GM23248 (cell line): ENCODE measurements around the gene CNTNAP5. TPM values are rescaled to one million over a fixed set of nuclear protein-coding genes. Genes with fewer than 3 reads are reported as not detected.

Source experiments
- DNase-seq: peaks from one replicate; pipeline ENCODE4 v3.0.0-alpha.2; 2015
- H2AFZ ChIP-seq: fragments of 200-600 bp; sonication (generic); 2 replicates; pipeline ENCODE4 v1.6.1; 2016; ENCODE audit warnings: antibody characterized with exemption
- H3F3A ChIP-seq: fragments of 200-600 bp; sonication (generic); 2 replicates; pipeline ENCODE4 v1.6.1; 2016; ENCODE audit warnings: mild to moderate bottlenecking, antibody characterized with exemption, mixed run types; ENCODE audit not compliant: insufficient read depth
- H3K27ac ChIP-seq: fragments of 200-600 bp; sonication (generic); 2 replicates; pipeline ENCODE4 v1.5.1; 2016; ENCODE audit warnings: mild to moderate bottlenecking
- H3K27me3 ChIP-seq: fragments of 200-600 bp; sonication (generic); replicated peaks from 2 replicates; pipeline ENCODE4 v1.6.1; 2016; ENCODE audit warnings: mild to moderate bottlenecking; ENCODE audit not compliant: insufficient read depth
- H3K36me3 ChIP-seq: fragments of 200-600 bp; sonication (generic); 2 replicates; pipeline ENCODE4 v1.6.1; 2016; ENCODE audit warnings: low read depth, mild to moderate bottlenecking
- H3K4me1 ChIP-seq: fragments of 200-600 bp; sonication (generic); 2 replicates; pipeline ENCODE4 v1.6.1; 2016; ENCODE audit warnings: mild to moderate bottlenecking; ENCODE audit not compliant: insufficient read depth
- H3K4me2 ChIP-seq: fragments of 200-600 bp; sonication (generic); one replicate; pipeline ENCODE4 v1.6.1; 2016; ENCODE audit warnings: mild to moderate bottlenecking; ENCODE audit not compliant: unreplicated experiment
- H3K4me3 ChIP-seq: fragments of 200-600 bp; sonication (generic); 2 replicates; pipeline ENCODE4 v1.5.1; 2016; ENCODE audit warnings: mild to moderate bottlenecking
- H3K79me2 ChIP-seq: fragments of 200-600 bp; sonication (generic); 2 replicates; pipeline ENCODE4 v1.6.1; 2016; ENCODE audit warnings: mild to moderate bottlenecking; ENCODE audit not compliant: insufficient read depth
- H3K9ac ChIP-seq: fragments of 200-600 bp; sonication (generic); 2 replicates; pipeline ENCODE4 v1.6.1; 2016; ENCODE audit warnings: mild to moderate bottlenecking
- H3K9me2 ChIP-seq: fragments of 200-600 bp; sonication (generic); 2 replicates; pipeline ENCODE4 v1.6.1; 2016; ENCODE audit warnings: mixed run types, mild to moderate bottlenecking, moderate library complexity; ENCODE audit not compliant: insufficient read depth
- H3K9me3 ChIP-seq: fragments of 200-600 bp; sonication (generic); one replicate; pipeline ENCODE4 v1.6.1; 2017; ENCODE audit warnings: low read depth
- H4K20me1 ChIP-seq: fragments of 200-600 bp; sonication (generic); 2 replicates; pipeline ENCODE4 v1.6.0; 2016; ENCODE audit not compliant: insufficient read depth
- EZH2 ChIP-seq: fragments of 200-600 bp; sonication (generic); IDR thresholded peaks from 2 replicates; pipeline ENCODE4 v1.6.1; 2018; ENCODE audit warnings: antibody characterized with exemption, mild to moderate bottlenecking; ENCODE audit not compliant: insufficient read depth, poor library complexity, severe bottlenecking
- EZH2phosphoT487 ChIP-seq: fragments of 200-600 bp; sonication (generic); IDR thresholded peaks from 2 replicates; pipeline ENCODE4 v1.6.1; 2018; ENCODE audit warnings: antibody characterized with exemption, moderate library complexity, mild to moderate bottlenecking, low read depth; ENCODE audit not compliant: insufficient read depth
- WGBS, 2 experiments: methylation state at CpG; one replicate each; pipeline ENCODE4 v1.1.6; 2015 to 2017; ENCODE audit warnings: low lambda C conversion rate in 2 of 2, low coverage in 1 of 2; ENCODE audit errors: missing lambda C conversion rate in 2 of 2; 5-methylcytosine and 5-hydroxymethylcytosine counted together
- in situ Hi-C: fragments of 300-500 bp; cut with MboI; formaldehyde crosslinking; loops from 2 replicates; pipeline ENCODE4 v1.15.0; 2020
- polyA plus RNA-seq: library from polyadenylated mRNA; unstranded; fragments of >200 nt; fragmentation: Nextera tagmentation; extraction: Ambion mirVana; gene quantifications from 2 replicates; pipeline ENCODE4 v1.2.1, GENCODE V29; 2016
- total RNA-seq: library from RNA; depleted of rRNA; stranded (reverse); fragments of >200 nt; shearing (Covaris generic); gene quantifications from 2 replicates; pipeline ENCODE4 v1.2.3, GENCODE V29; 2014

CNTNAP5 gene
- total and polyA plus RNA-seq, 2 experiments from 2014 or later: not detected

GRCh38 chr2:124335058-124335457 lies 310.0 kb downstream of the CNTNAP5 start:
- Histone ChIP-seq H4K20me1 (no peaks in the 10 kb centered on the region), H3K9me3 (no peaks in the 10 kb centered on the region), H3K9me2 (no peaks in the 10 kb centered on the region; the same call in 1 of the 2 replicates), H3K4me3 (no peak overlapping the region), H3K36me3 (no peaks in the 10 kb centered on the region), H3K9ac (no peak overlapping the region), H3K27ac (no peak overlapping the region), H3K4me2 (no peak overlapping the region), H3K79me2 (no peaks in the 10 kb centered on the region), H3F3A (no peaks in the 10 kb centered on the region), H3K27me3 (no peaks in the 10 kb centered on the region), H3K4me1 (no peaks in the 10 kb centered on the region), H2AFZ (no peak overlapping the region)
- in situ Hi-C loops: no loop called here
- TF ChIP-seq EZH2 (no peak), EZH2phosphoT487 (no peak)
- 16 to 27% methylated on average over 2 of the region's 2 CpGs for WGBS, 2 experiments
- DNase-seq: no peak

GRCh38 chr2:124339709-124340108 lies 314.6 kb downstream of the CNTNAP5 start:
- WGBS, 2 experiments: 2 to 10% methylated on average over 2 of the region's 2 CpGs
- H3K27ac ChIP-seq: no peak overlapping the region
- H3K36me3 ChIP-seq: no peaks in the 10 kb centered on the region
- in situ Hi-C loops: no loop called here
- H3K4me3 ChIP-seq: no peak overlapping the region
- H3K9me2 ChIP-seq: no peaks in the 10 kb centered on the region
- H3K9me3 ChIP-seq: no peaks in the 10 kb centered on the region
- TF ChIP-seq EZH2phosphoT487 (no peak), EZH2 (no peak)
- no peak overlapping the region for H3K4me2 ChIP-seq
- H2AFZ ChIP-seq: no peak overlapping the region
- H3K79me2 ChIP-seq: no peaks in the 10 kb centered on the region
- no peaks in the 10 kb centered on the region for H3K27me3 ChIP-seq
- no peaks in the 10 kb centered on the region for H3K4me1 ChIP-seq
- no peaks in the 10 kb centered on the region for H4K20me1 ChIP-seq
- DNase-seq: no peak
- H3F3A ChIP-seq: no peaks in the 10 kb centered on the region
- no peak overlapping the region for H3K9ac ChIP-seq

GRCh38 chr2:124343827-124344498 lies 318.9 kb downstream of the CNTNAP5 start:
- Histone ChIP-seq H3K9ac (no peak overlapping the region), H3K4me3 (no peak overlapping the region), H3K9me3 (no peaks in the 10 kb centered on the region), H3K27ac (no peak overlapping the region), H3K9me2 (no peaks in the 10 kb centered on the region), H3K4me1 (no peaks in the 10 kb centered on the region), H3F3A (no peaks in the 10 kb centered on the region), H3K27me3 (no peaks in the 10 kb centered on the region), H3K4me2 (no peak overlapping the region), H4K20me1 (no peaks in the 10 kb centered on the region), H3K79me2 (no peaks in the 10 kb centered on the region), H2AFZ (no peak overlapping the region), H3K36me3 (no peaks in the 10 kb centered on the region)
- TF ChIP-seq EZH2 (no peak), EZH2phosphoT487 (no peak)
- no peak for DNase-seq
- in situ Hi-C loops: no loop called here
- 12 to 14% methylated on average over 4 of the region's 4 CpGs for WGBS, 2 experiments

- H3K79me2 ChIP-seq: no peaks in the 10 kb centered on the region
- WGBS, 2 experiments: 28 to 29% methylated on average over 7 of the region's 7 CpGs
- no peaks in the 10 kb centered on the region for H3K9me3 ChIP-seq
- H3K9ac ChIP-seq: no peak overlapping the region
- H3K27me3 ChIP-seq: no peaks in the 10 kb centered on the region
- no peak overlapping the region for H3K4me3 ChIP-seq
- DNase-seq: no peak
- no peaks in the 10 kb centered on the region for H3K4me1 ChIP-seq
- no peaks in the 10 kb centered on the region for H3F3A ChIP-seq
- H3K27ac ChIP-seq: no peak overlapping the region
- no peak overlapping the region for H2AFZ ChIP-seq
- in situ Hi-C loops: no loop called here
- H3K4me2 ChIP-seq: no peak overlapping the region
- TF ChIP-seq EZH2 (no peak), EZH2phosphoT487 (no peak)
- H3K36me3 ChIP-seq: no peaks in the 10 kb centered on the region
- no peaks in the 10 kb centered on the region for H4K20me1 ChIP-seq
- no peaks in the 10 kb centered on the region for H3K9me2 ChIP-seq
Measured at GRCh38 chr2:124347209-124347608, 322.1 kb downstream of the CNTNAP5 start.

GRCh38 chr2:124353656-124354055 lies 328.6 kb downstream of the CNTNAP5 start:
- Histone ChIP-seq H4K20me1 (no peaks in the 10 kb centered on the region), H3K27ac (no peak overlapping the region), H3K36me3 (no peaks in the 10 kb centered on the region), H3K9ac (no peak overlapping the region), H3K4me2 (no peak overlapping the region), H3K4me3 (no peak overlapping the region), H3K79me2 (no peaks in the 10 kb centered on the region), H2AFZ (no peak overlapping the region), H3K9me2 (no peaks in the 10 kb centered on the region), H3K4me1 (no peaks in the 10 kb centered on the region), H3K9me3 (no peaks in the 10 kb centered on the region), H3K27me3 (no peaks in the 10 kb centered on the region), H3F3A (no peaks in the 10 kb centered on the region)
- in situ Hi-C loops: no loop called here
- DNase-seq: no peak
- no peak for TF ChIP-seq EZH2phosphoT487
- TF ChIP-seq EZH2: no peak
